Measurements from ENCODE around the gene PFAS.

PFAS gene

DNA sequence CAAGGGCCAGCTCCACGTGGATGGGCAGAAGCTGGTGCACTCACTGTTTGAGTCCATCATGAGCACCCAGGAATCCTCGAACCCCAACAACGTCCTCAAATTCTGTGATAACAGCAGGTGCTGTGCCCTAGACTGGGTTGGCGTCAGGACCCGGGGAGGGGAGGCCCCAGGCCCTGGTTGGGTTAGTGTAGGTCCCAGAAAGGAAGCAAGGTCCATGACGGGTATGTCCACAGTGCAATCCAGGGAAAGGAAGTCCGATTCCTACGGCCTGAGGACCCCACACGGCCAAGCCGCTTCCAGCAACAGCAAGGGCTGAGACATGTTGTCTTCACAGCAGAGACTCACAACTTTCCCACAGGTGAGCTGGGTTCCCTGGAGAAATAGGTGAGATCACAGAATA, 7.2 kb downstream of the PFAS start:
- H3K4me3 ChIP-seq (ENCODE audit: control insufficient read depth, low read depth, low read length), result no peak overlapping the region
- no peak for DNase-seq (ENCODE audit: low read depth)
- no peak for TF ChIP-seq CTCF (conservative IDR thresholded peaks at IDR 0.05; ENCODE audit: control insufficient read depth, insufficient read depth, low read depth, low read length)

GRCh38 chr17:8256691-8257090, 7.6 kb downstream of the PFAS start:
- TF ChIP-seq CTCF (conservative IDR thresholded peaks at IDR 0.05; ENCODE audit: control insufficient read depth, insufficient read depth, low read depth, low read length), result no peak
- DNase-seq (ENCODE audit: low read depth), result no peak
- no peak overlapping the region for H3K4me3 ChIP-seq (ENCODE audit: control insufficient read depth, low read depth, low read length)

GRCh38 chr17:8257801-8258200, 8.7 kb downstream of the PFAS start:
- no peak for DNase-seq (ENCODE audit: low read depth)
- no peak overlapping the region for H3K4me3 ChIP-seq (ENCODE audit: control insufficient read depth, low read depth, low read length)
- TF ChIP-seq CTCF (conservative IDR thresholded peaks at IDR 0.05; ENCODE audit: control insufficient read depth, insufficient read depth, low read depth, low read length), result no peak

GRCh38 chr17:8264320-8264719, 15.2 kb downstream of the PFAS start:
- TF ChIP-seq CTCF (conservative IDR thresholded peaks at IDR 0.05; ENCODE audit: control insufficient read depth, insufficient read depth, low read depth, low read length), result no peak
- no peak overlapping the region for H3K4me3 ChIP-seq (ENCODE audit: control insufficient read depth, low read depth, low read length)
- DNase-seq (ENCODE audit: low read depth), result no peak

GRCh38 chr17:8264836-8265542, 15.9 kb downstream of the PFAS start:
- no peak for DNase-seq (ENCODE audit: low read depth)
- H3K4me3 ChIP-seq (ENCODE audit: control insufficient read depth, low read depth, low read length), result no peak overlapping the region
- no peak for TF ChIP-seq CTCF (conservative IDR thresholded peaks at IDR 0.05; ENCODE audit: control insufficient read depth, insufficient read depth, low read depth, low read length)

DNA sequence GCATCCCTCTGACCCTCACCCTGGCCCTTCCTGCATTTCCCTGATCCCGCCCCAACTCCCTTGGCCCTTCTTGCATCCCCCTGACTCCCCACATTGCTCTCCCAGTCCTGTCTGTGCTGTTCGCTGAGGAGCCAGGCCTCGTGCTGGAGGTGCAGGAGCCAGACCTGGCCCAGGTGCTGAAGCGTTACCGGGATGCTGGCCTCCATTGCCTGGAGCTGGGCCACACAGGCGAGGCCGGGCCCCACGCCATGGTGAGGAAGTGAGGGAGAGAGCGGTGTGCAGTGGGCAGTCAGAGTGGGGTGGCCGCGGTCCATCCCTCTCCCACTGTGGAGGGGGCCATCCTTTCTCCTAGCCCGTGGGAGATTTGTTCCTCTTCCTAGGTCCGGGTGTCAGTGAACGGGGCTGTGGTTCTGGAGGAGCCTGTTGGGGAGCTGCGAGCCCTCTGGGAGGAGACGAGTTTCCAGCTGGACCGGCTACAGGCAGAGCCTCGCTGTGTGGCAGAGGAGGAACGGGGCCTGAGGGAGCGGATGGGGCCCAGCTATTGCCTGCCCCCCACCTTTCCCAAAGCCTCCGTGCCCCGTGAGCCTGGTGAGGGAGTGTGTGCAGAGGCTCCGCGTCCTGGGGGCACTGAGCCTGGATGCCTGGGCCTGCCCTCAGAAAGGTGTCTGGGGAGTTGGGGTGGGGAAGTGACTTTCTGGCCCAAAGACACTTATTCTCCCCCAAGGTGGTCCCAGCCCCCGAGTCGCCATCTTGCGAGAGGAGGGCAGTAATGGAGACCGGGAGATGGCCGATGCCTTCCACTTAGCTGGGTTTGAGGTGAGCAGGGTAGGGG, 17.8 kb downstream of the PFAS start:
- H3K4me3 ChIP-seq (ENCODE audit: control insufficient read depth, low read depth, low read length), result no peak overlapping the region
- TF ChIP-seq CTCF (conservative IDR thresholded peaks at IDR 0.05; ENCODE audit: control insufficient read depth, insufficient read depth, low read depth, low read length), result no peak
- DNase-seq (ENCODE audit: low read depth), result no peak
